K562 (cell line): Measurements from ENCODE around the gene AHI1. TPM values are rescaled to one million over a fixed set of nuclear protein-coding genes. Genes with fewer than 3 reads are reported as not detected.

ENCODE experiments used
- ATAC-seq: fragments of 200-7000 bp; cut with Tn5 transposase; 3 replicates; pipeline ENCODE4 v1.9.1; 2020; ENCODE audit warnings: moderate library complexity
- BruUV-seq: library from RNA; stranded (reverse); fragments of 400-500 nt; replicated peaks from 2 replicates; lab custom pipeline; 2021; lab: Mats Ljungman, UMichigan
- CTCF ChIA-PET: fragments of 300-600 bp; formaldehyde crosslinking; extraction: SDS; loops from one replicate; lab custom pipeline; 2021; ENCODE audit warnings: low intra/inter-chr PET ratio; lab: Yijun Ruan, JAX
- POLR2A ChIA-PET: fragments of 300-600, 350-650 bp; sonication (Branson Sonifier 250); formaldehyde crosslinking; extraction: SDS; loops from one replicate; lab custom pipeline; 2021; ENCODE audit warnings: antibody characterized with exemption, inconsistent platforms; lab: Yijun Ruan, JAX
- DNase-seq, 4 experiments: peaks; one replicate each; pipeline versions ENCODE4 v3.0.0 to v3.0.0-alpha.2; 2011 to 2018; ENCODE audit warnings: low spot score in 3 of 4, mixed read lengths in 3 of 4; ENCODE audit errors: extremely low read depth in 1 of 4
- FAIRE-seq: peaks from 2 replicates; lab custom pipeline; 2011; peaks lifted over from hg19 to GRCh38; lab: Jason Lieb, UNC
- H2AFZ ChIP-seq: 2 replicates; pipeline ENCODE4 v1.6.0; 2011; ENCODE audit warnings: low read depth, low read length, control low read depth, inconsistent platforms
- H3K27ac ChIP-seq: fragments of 200-600 bp; 3 replicates; pipeline ENCODE4 v1.8.0; 2011; ENCODE audit warnings: low read depth, mild to moderate bottlenecking, control low read depth, inconsistent platforms, low read length, moderate library complexity, mixed read lengths; ENCODE audit errors: extremely low read depth
- H3K27me3 ChIP-seq, 2 experiments: fragments of 300-600 bp in 1 of 2; 2 replicates in 1 of 2; 3 replicates in 1 of 2; pipeline versions ENCODE4 v1.6.0 to v1.8.0; 2011; ENCODE audit warnings: inconsistent platforms in 2 of 2, low read length in 2 of 2, mild to moderate bottlenecking in 1 of 2, mixed read lengths in 1 of 2, moderate library complexity in 1 of 2; ENCODE audit not compliant: control insufficient read depth in 2 of 2, insufficient read depth in 2 of 2
- H3K36me3 ChIP-seq: fragments of 300-600 bp; 3 replicates; pipeline ENCODE4 v1.8.0; 2011; ENCODE audit warnings: mild to moderate bottlenecking, low read length, inconsistent platforms; ENCODE audit not compliant: control insufficient read depth, insufficient read depth
- H3K4me1 ChIP-seq, 2 experiments: fragments of 200-600 bp in 1 of 2; replicated peaks in 1 of 2; 2 replicates in 1 of 2; 3 replicates in 1 of 2; pipeline versions ENCODE4 v1.5.1 to v1.8.0; 2011; ENCODE audit warnings: inconsistent platforms in 2 of 2, low read length in 2 of 2, mild to moderate bottlenecking in 1 of 2, mixed read lengths in 1 of 2, moderate library complexity in 1 of 2; ENCODE audit not compliant: control insufficient read depth in 2 of 2, insufficient read depth in 2 of 2
- H3K4me2 ChIP-seq: 2 replicates; pipeline ENCODE4 v1.6.1; 2011; ENCODE audit warnings: low read length, control low read depth, inconsistent platforms, mixed read lengths; ENCODE audit not compliant: insufficient read depth
- H3K4me3 ChIP-seq: fragments of 200-600 bp; sonication (generic), shearing (Covaris generic); 2 replicates; pipeline ENCODE4 v1.5.1; 2016; ENCODE audit warnings: control low read depth, inconsistent platforms
- H3K79me2 ChIP-seq: fragments of 200-600 bp; 3 replicates; pipeline ENCODE4 v1.8.0; 2011; ENCODE audit warnings: low read length, inconsistent platforms; ENCODE audit not compliant: control insufficient read depth, insufficient read depth
- H3K9ac ChIP-seq, 2 experiments: 2 replicates each; pipeline versions ENCODE4 v1.6.0 to v1.6.1; 2011; ENCODE audit warnings: low read depth in 2 of 2, low read length in 2 of 2, control low read depth in 1 of 2, inconsistent platforms in 1 of 2, mild to moderate bottlenecking in 1 of 2, mixed read lengths in 1 of 2; ENCODE audit not compliant: insufficient read depth in 1 of 2
- H3K9me1 ChIP-seq: one replicate; pipeline ENCODE4 v1.6.0; 2011; ENCODE audit warnings: inconsistent platforms, mild to moderate bottlenecking, low read length, moderate library complexity; ENCODE audit not compliant: control insufficient read depth, insufficient read depth
- H3K9me3 ChIP-seq: replicated peaks from 2 replicates; pipeline ENCODE4 v1.5.1; 2011; ENCODE audit warnings: low read depth, low read length, inconsistent platforms; ENCODE audit not compliant: control insufficient read depth, insufficient read depth
- H4K20me1 ChIP-seq: replicated peaks from 2 replicates; pipeline ENCODE4 v1.6.1; 2011; ENCODE audit warnings: low read length, inconsistent platforms, mixed read lengths; ENCODE audit not compliant: control insufficient read depth, insufficient read depth
- BDP1 ChIP-seq: IDR thresholded peaks from 3 replicates; pipeline ENCODE4 v1.6.1; 2011; ENCODE audit not compliant: insufficient read length, insufficient read depth
- HBP1 ChIP-seq: fragments of 450-650 bp; formaldehyde crosslinking; IDR thresholded peaks from 2 replicates; pipeline ENCODE4 v1.4.0; 2022; ENCODE audit warnings: missing genetic modification characterization
- NFE2L1 ChIP-seq: fragments of 450-650 bp; IDR thresholded peaks from 2 replicates; pipeline ENCODE4 v1.6.1; 2016; ENCODE audit warnings: missing genetic modification characterization, low read depth, mild to moderate bottlenecking, missing compliant biosample characterization, moderate library complexity, borderline replicate concordance
- PKNOX1 ChIP-seq: fragments of 450-650 bp; IDR thresholded peaks from 2 replicates; pipeline ENCODE4 v1.6.1; 2016
- RBBP5 ChIP-seq: fragments of 200-600 bp; sonication (generic); IDR thresholded peaks from 2 replicates; pipeline ENCODE4 v1.6.1; 2012; ENCODE audit warnings: borderline replicate concordance, mild to moderate bottlenecking, low read length, control low read depth, inconsistent platforms; ENCODE audit not compliant: insufficient read depth, poor library complexity, severe bottlenecking
- RBFOX2 ChIP-seq: fragments of 200-400 bp; formaldehyde crosslinking; IDR thresholded peaks from 2 replicates; pipeline ENCODE4 v1.6.1; 2017; ENCODE audit warnings: low read depth, mild to moderate bottlenecking, low read length, moderate library complexity
- ZNF124 ChIP-seq: sonication (generic); formaldehyde crosslinking; IDR thresholded peaks from 2 replicates; pipeline ENCODE4 v1.8.1; 2022; ENCODE audit warnings: missing genetic modification reagents
- WGBS: fragments of 100-300 bp; shearing (Covaris generic); methylation state at CpG from one replicate; pipeline ENCODE4 v1.1.6; 2016; ENCODE audit warnings: low coverage, mixed read lengths; ENCODE audit not compliant: insufficient coverage; ENCODE audit errors: missing lambda C conversion rate; 5-methylcytosine and 5-hydroxymethylcytosine counted together
- in situ Hi-C: fragments of 300-500 bp; cut with MboI; formaldehyde crosslinking; loops from 4 replicates; pipeline ENCODE4 v1.15.0; 2018; ENCODE audit warnings: inconsistent platforms, mixed read lengths
- intact Hi-C: fragments of 100-400 bp; cut with micrococcal nuclease; formaldehyde crosslinking; loops from 2 replicates; pipeline ENCODE4 v1.14.2; 2022
- polyA plus RNA-seq, 8 experiments: library from polyadenylated mRNA; depleted of rRNA in 4 of 8; stranded (reverse) in 5 of 8; unstranded in 3 of 8; fragments of >200 nt; fragmentation: Nextera tagmentation in 2 of 8; fragmentation: Illumina TruSeq in 1 of 8; extraction: Ambion mirVana in 2 of 8; extraction: Trizol in 1 of 8; gene quantifications; 2 replicates each; pipeline versions ENCODE4 v1.2.1 to v1.2.3, GENCODE V29; 2011 to 2014; ENCODE audit warnings: inconsistent platforms in 1 of 8, missing spikeins in 1 of 8
- total RNA-seq, 7 experiments: library from RNA; depleted of rRNA in 6 of 7; stranded (reverse); fragments of >200 nt in 6 of 7; fragmentation: Illumina TruSeq in 2 of 7; extraction: Trizol in 2 of 7; gene quantifications; 2 replicates each; pipeline versions ENCODE4 v1.2.1 to v1.2.3, GENCODE V29; 2011 to 2021; ENCODE audit warnings: low replicate concordance in 1 of 7

The AHI1 gene
- total and polyA plus RNA-seq, 9 of the 15 experiments (the other 6 are each of a cell fraction or from before 2014, with no cell fraction given), result 24.7 to 54.9 (median 32.2) TPM

GRCh38 chr6:135464634-135465033 is 32.9 kb downstream of the AHI1 start:
- in situ Hi-C loops, result no loop called here
- Histone ChIP-seq H3K27me3 (no peaks in the 10 kb centered on the region), H3K4me2 (no peak overlapping the region), H3K79me2 (no peaks in the 10 kb centered on the region), H3K36me3 (peaks cover 54% of the 10 kb centered on the region), H3K4me3 (no peak overlapping the region), H3K9me3 (no peaks in the 10 kb centered on the region), H2AFZ (no peak overlapping the region), H3K9ac (no peak overlapping the region), H3K9me1 (no peaks in the 10 kb centered on the region), H3K4me1 (no peaks in the 10 kb centered on the region), H4K20me1 (no peaks in the 10 kb centered on the region), H3K27ac (no peak overlapping the region)
- intact Hi-C loops, result no loop called here
- ChIA-PET POLR2A (interaction anchor here (1.1 to 1.2 kb wide), 2 partner anchors 8 to 10 kb away, joined by 3 to 5 read pairs; no protein-coding TSS in a partner anchor), CTCF (no interaction called here)
- TF ChIP-seq RBFOX2, result no peak
- TF ChIP-seq HBP1 (CRISPR knock-in tag), result no peak
- no peak for TF ChIP-seq ZNF124 (CRISPR knock-in tag)
- peak; percentile 82 for TF ChIP-seq PKNOX1
- no peak for TF ChIP-seq NFE2L1 (tag)
- no peak for TF ChIP-seq RBBP5
- no peak for TF ChIP-seq BDP1
- ATAC-seq, result peak; percentile 47
- WGBS, result 90% methylated on average over 1 of the region's 1 CpG
- BruUV-seq, result no TSS peak
- FAIRE-seq, result no peak
- DNase-seq, result peak in 1 of 4 experiments; percentile 14
